Skeletal muscle cell (primary cell): Measurements from ENCODE around the gene EIF4A3.
"Not testable (repeated sequence)": the region's sequence is repeated elsewhere in the genome, so short reads cannot be mapped to it uniquely, and the experiment has no call there.

Experiments
- DNase-seq: peaks from one replicate; pipeline ENCODE4 v3.0.0-alpha.2; 2010; ENCODE audit warnings: low read depth
- H3K4me3 ChIP-seq: 2 replicates; pipeline ENCODE4 v1.5.1; 2011; ENCODE audit warnings: low read depth, mild to moderate bottlenecking, control low read depth, low read length, moderate library complexity

The EIF4A3 gene

GRCh38 chr17:80176757-80177156, 29.8 kb upstream of the EIF4A3 start:
- no peak overlapping the region for H3K4me3 ChIP-seq
- no peak for DNase-seq

GRCh38 chr17:80173916-80174315, 27.0 kb upstream of the EIF4A3 start:
- H3K4me3 ChIP-seq, result no peak overlapping the region
- no peak for DNase-seq

- no peak for DNase-seq
- H3K4me3 ChIP-seq, result no peak overlapping the region
These were observed 26.2 kb upstream of the EIF4A3 start for GRCh38 chr17:80173126-80173525.

- no peak overlapping the region for H3K4me3 ChIP-seq
These were observed 24.8 kb upstream of the EIF4A3 start for GRCh38 chr17:80171681-80172080.

GRCh38 chr17:80169784-80170500, 23.0 kb upstream of the EIF4A3 start, which contains the start of gene CARD14:
Gene CARD14, plus strand, starts transcription at chr17:80170030. Its CDS starts 11,409 bp downstream, at chr17:80181439.
- no peak within 1 kb of the TSS for H3K4me3 ChIP-seq
- DNase-seq, result no peak

More at GRCh38 chr17:80171681-80172080, 24.8 kb upstream of the EIF4A3 start:
- DNase-seq, result no peak

- no peak overlapping the region for H3K4me3 ChIP-seq
These were observed 22.2 kb upstream of the EIF4A3 start for GRCh38 chr17:80169107-80169506.

GRCh38 chr17:80168371-80168770, 21.4 kb upstream of the EIF4A3 start:
- no peak overlapping the region for H3K4me3 ChIP-seq
- DNase-seq, result no peak

More at GRCh38 chr17:80169107-80169506, 22.2 kb upstream of the EIF4A3 start:
- DNase-seq, result no peak

GRCh38 chr17:80166446-80166845, 19.5 kb upstream of the EIF4A3 start:
- no peak overlapping the region for H3K4me3 ChIP-seq
- DNase-seq, result no peak

GRCh38 chr17:80164185-80164584, 17.3 kb upstream of the EIF4A3 start:
- no peak overlapping the region for H3K4me3 ChIP-seq
- DNase-seq, result no peak

- DNase-seq, result no peak
- no peak overlapping the region for H3K4me3 ChIP-seq
These were observed 16.4 kb upstream of the EIF4A3 start for GRCh38 chr17:80163336-80163735.

- H3K4me3 ChIP-seq, result no peak overlapping the region
- no peak for DNase-seq
These were observed 13.6 kb upstream of the EIF4A3 start for GRCh38 chr17:80160536-80160935.

- DNase-seq, result no peak
- H3K4me3 ChIP-seq, result no peak overlapping the region
These were observed 11.9 kb upstream of the EIF4A3 start for GRCh38 chr17:80158846-80159245.

GRCh38 chr17:80155600-80155999, 8.7 kb upstream of the EIF4A3 start:
- DNase-seq, H3K4me3 ChIP-seq: not testable (repeated sequence)

GRCh38 chr17:80154166-80154565, 7.2 kb upstream of the EIF4A3 start:
- H3K4me3 ChIP-seq, result no peak overlapping the region
- no peak for DNase-seq

- H3K4me3 ChIP-seq, result no peak overlapping the region
- DNase-seq, result no peak
These were observed 6.1 kb upstream of the EIF4A3 start for GRCh38 chr17:80153004-80153403.

- H3K4me3 ChIP-seq, result no peak overlapping the region
- DNase-seq, result peak; percentile 73
These were observed 5.3 kb upstream of the EIF4A3 start for GRCh38 chr17:80152081-80152702.

GRCh38 chr17:80151333-80151732, 4.4 kb upstream of the EIF4A3 start:
- no peak overlapping the region for H3K4me3 ChIP-seq
- peak; percentile 71 for DNase-seq

- peak overlapping the region; percentile 94 for H3K4me3 ChIP-seq
- no peak for DNase-seq
These were observed 550 bp downstream of the EIF4A3 start for GRCh38 chr17:80146121-80147034.

- peak overlapping the region; percentile 94 for H3K4me3 ChIP-seq
- DNase-seq, result no peak
These were observed 1.6 kb downstream of the EIF4A3 start for GRCh38 chr17:80145076-80146075.
